C4-2B (cell line): ENCODE data around the gene LHFPL6.

ENCODE experiments used
- ZFX ChIP-seq: fragments of 450-650 bp; IDR thresholded peaks from 2 replicates; pipeline ENCODE4 v1.6.1; 2017
- TF ChIP-seq, protein P1 (sequence below): fragments of 450-650 bp; conservative IDR thresholded peaks from 2 replicates; pipeline ENCODE4 v1.5.1; 2017; ENCODE audit warnings: mild to moderate bottlenecking

DNA sequence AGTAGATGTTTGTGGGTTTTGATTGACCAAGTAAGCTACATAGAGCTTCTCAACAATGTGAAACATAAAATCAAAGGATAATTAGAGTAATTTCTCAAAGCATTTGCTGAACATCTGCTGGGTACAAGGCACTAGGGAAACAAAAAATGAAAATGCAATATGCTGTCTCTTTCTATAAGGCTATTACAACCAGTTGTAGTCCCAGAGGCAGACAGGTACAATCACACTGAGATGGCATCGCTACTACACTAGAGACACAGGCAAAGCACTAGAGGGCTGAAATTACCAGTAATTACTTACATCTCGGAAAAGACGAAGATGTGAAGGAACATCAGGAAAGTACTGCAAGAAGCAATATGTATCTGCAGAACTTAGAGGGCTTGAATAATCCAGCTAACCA, 133.3 kb downstream of the LHFPL6 start:
- TF ChIP-seq, protein P1, sequence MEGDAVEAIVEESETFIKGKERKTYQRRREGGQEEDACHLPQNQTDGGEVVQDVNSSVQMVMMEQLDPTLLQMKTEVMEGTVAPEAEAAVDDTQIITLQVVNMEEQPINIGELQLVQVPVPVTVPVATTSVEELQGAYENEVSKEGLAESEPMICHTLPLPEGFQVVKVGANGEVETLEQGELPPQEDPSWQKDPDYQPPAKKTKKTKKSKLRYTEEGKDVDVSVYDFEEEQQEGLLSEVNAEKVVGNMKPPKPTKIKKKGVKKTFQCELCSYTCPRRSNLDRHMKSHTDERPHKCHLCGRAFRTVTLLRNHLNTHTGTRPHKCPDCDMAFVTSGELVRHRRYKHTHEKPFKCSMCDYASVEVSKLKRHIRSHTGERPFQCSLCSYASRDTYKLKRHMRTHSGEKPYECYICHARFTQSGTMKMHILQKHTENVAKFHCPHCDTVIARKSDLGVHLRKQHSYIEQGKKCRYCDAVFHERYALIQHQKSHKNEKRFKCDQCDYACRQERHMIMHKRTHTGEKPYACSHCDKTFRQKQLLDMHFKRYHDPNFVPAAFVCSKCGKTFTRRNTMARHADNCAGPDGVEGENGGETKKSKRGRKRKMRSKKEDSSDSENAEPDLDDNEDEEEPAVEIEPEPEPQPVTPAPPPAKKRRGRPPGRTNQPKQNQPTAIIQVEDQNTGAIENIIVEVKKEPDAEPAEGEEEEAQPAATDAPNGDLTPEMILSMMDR: no peak
- no peak for TF ChIP-seq ZFX
